ENCODE data around the gene SMYD3.
"Not testable (repeated sequence)": the region's sequence is repeated elsewhere in the genome, so short reads cannot be mapped to it uniquely, and the experiment has no call there.

SMYD3 gene

GRCh38 chr1:245952383-245953026 is 554.6 kb downstream of the SMYD3 start:
- no peak for DNase-seq (ENCODE audit: low spot score)

GRCh38 chr1:245948786-245949185 is 558.3 kb downstream of the SMYD3 start:
- DNase-seq (ENCODE audit: low spot score): no peak

GRCh38 chr1:245946905-245947304 is 560.2 kb downstream of the SMYD3 start:
- no peak for DNase-seq (ENCODE audit: low spot score)

GRCh38 chr1:245945136-245945535 is 561.9 kb downstream of the SMYD3 start:
- not testable (repeated sequence) for DNase-seq (ENCODE audit: low spot score)

GRCh38 chr1:245942856-245943255 is 564.2 kb downstream of the SMYD3 start:
- no peak for DNase-seq (ENCODE audit: low spot score)

GRCh38 chr1:245941771-245942170 is 565.3 kb downstream of the SMYD3 start:
- not testable (repeated sequence) for DNase-seq (ENCODE audit: low spot score)

GRCh38 chr1:245939756-245940345 is 567.2 kb downstream of the SMYD3 start:
- no peak for DNase-seq (ENCODE audit: low spot score)

GRCh38 chr1:245938046-245938435 is 569.0 kb downstream of the SMYD3 start:
- no peak for DNase-seq (ENCODE audit: low spot score)

GRCh38 chr1:245937316-245938045 is 569.6 kb downstream of the SMYD3 start:
- no peak for DNase-seq (ENCODE audit: low spot score)

- no peak for DNase-seq (ENCODE audit: low spot score)
Observed at GRCh38 chr1:245934409-245934808, 572.7 kb downstream of the SMYD3 start.

GRCh38 chr1:245933431-245934045 is 573.5 kb downstream of the SMYD3 start:
- no peak for DNase-seq (ENCODE audit: low spot score)

- no peak for DNase-seq (ENCODE audit: low spot score)
Observed at GRCh38 chr1:245932302-245932972, 574.6 kb downstream of the SMYD3 start.

- no peak for DNase-seq (ENCODE audit: low spot score)
Observed at GRCh38 chr1:245931450-245931849, 575.6 kb downstream of the SMYD3 start.

- DNase-seq (ENCODE audit: low spot score): no peak
Observed at GRCh38 chr1:245929224-245929623, 577.9 kb downstream of the SMYD3 start.

GRCh38 chr1:245926888-245927287 is 580.2 kb downstream of the SMYD3 start:
- no peak for DNase-seq (ENCODE audit: low spot score)

- DNase-seq (ENCODE audit: low spot score): no peak
Observed at GRCh38 chr1:245923215-245923614, 583.9 kb downstream of the SMYD3 start.

- DNase-seq (ENCODE audit: low spot score): no peak
Observed at GRCh38 chr1:245921417-245921816, 585.7 kb downstream of the SMYD3 start.

- no peak for DNase-seq (ENCODE audit: low spot score)
Observed at GRCh38 chr1:245917403-245917802, 589.7 kb downstream of the SMYD3 start.

- no peak for DNase-seq (ENCODE audit: low spot score)
Observed at GRCh38 chr1:245915841-245916240, 591.2 kb downstream of the SMYD3 start.

- DNase-seq (ENCODE audit: low spot score): no peak
Observed at GRCh38 chr1:245915406-245915805, 591.7 kb downstream of the SMYD3 start.

- DNase-seq (ENCODE audit: low spot score): no peak
Observed at GRCh38 chr1:245908543-245908942, 598.5 kb downstream of the SMYD3 start.

- no peak for DNase-seq (ENCODE audit: low spot score)
Observed at GRCh38 chr1:245906207-245906606, 600.9 kb downstream of the SMYD3 start.

Measured in Ammon's horn (tissue), 1 donor.